ENCODE results near the gene RUNX2. TPM values are rescaled to one million over a fixed set of nuclear protein-coding genes. Genes with fewer than 3 reads are reported as not detected.

Gene RUNX2
- total RNA-seq, 1 donor from 2014 or later, result 0.09 TPM

DNA sequence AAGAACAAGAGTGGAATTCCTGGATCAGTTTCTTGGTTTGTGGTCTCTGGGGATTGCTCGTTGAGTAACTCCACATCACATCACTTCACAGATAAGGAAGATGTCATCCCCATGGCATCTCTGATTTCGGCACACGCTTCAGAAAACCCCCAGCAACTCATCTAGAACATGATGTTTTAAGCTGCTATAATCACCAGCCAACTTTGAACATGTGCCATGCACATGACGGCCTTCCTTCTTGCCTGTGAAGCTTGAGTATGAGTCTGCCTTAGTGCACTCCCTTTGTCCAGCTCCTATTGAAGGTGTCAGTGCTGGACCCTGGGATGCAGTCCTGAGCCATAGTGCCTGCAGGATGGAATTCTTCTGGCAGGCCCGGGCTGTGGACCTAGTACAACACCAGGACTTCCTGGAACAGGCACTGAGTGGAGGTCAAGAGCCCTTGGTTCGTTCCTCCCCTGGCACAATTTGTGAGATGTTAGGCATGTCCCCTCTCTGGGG, 281.1 kb downstream of the RUNX2 start:
- TF ChIP-seq CTCF (IDR thresholded peaks at IDR 0.05) (no peak), EZH2phosphoT487 (IDR thresholded peaks at IDR 0.05) (no peak), EZH2 (IDR thresholded peaks at IDR 0.05) (no peak)
- no peak overlapping the region for H3K9ac ChIP-seq
- Mint-ChIP-seq H3K9me3 (no peaks in the 10 kb centered on the region), H3K36me3 (no peaks in the 10 kb centered on the region), H3K4me1 (peaks cover 3% of the 10 kb centered on the region), H3K4me3 (no peak overlapping the region), H3K27ac (no peak overlapping the region), H3K27me3 (ENCODE audit: insufficient read depth, low read depth) (no peaks in the 10 kb centered on the region)
- no peaks in the 10 kb centered on the region for H3K27me3 ChIP-seq
- no peak overlapping the region for H3K4me2 ChIP-seq
- no peak overlapping the region for H3K4me3 ChIP-seq
- H4K20me1 ChIP-seq (ENCODE audit: low read depth), result no peaks in the 10 kb centered on the region
- no peak for DNase-seq (ENCODE audit: low spot score)
- no peak overlapping the region for H2AFZ ChIP-seq (replicated peaks)
- no peaks in the 10 kb centered on the region for H3K36me3 ChIP-seq
- H3K79me2 ChIP-seq (ENCODE audit: low read depth), result no peaks in the 10 kb centered on the region
- no peaks in the 10 kb centered on the region for H3K9me3 ChIP-seq (ENCODE audit: low read depth)
- no peaks in the 10 kb centered on the region for H3F3A ChIP-seq (ENCODE audit: low read depth)
- H3K27ac ChIP-seq, result no peak overlapping the region
- H3K4me1 ChIP-seq, result peaks cover 6% of the 10 kb centered on the region

DNA sequence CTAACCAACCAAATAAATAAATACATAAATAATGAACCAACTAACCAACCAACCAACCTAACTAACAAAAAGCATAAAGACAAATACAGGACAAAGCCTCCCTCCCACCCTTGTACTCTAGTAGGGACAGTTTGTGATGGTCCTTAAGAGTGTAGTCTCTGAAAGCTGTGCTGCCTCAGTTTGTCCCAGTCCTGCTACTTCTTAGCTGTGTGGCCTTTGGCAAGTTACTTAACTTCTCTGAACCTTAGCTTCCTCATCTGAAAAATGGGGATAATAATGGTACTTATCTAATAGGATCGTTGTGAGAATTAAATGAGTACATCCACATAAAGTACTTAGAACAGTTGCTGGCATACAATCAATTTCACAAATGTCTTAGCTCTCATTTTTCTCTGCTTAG, 282.2 kb downstream of the RUNX2 start:
- no peaks in the 10 kb centered on the region for H3K27me3 ChIP-seq
- Mint-ChIP-seq H3K9me3 (no peaks in the 10 kb centered on the region), H3K27ac (no peak overlapping the region), H3K4me3 (no peak overlapping the region), H3K36me3 (no peaks in the 10 kb centered on the region), H3K27me3 (ENCODE audit: insufficient read depth, low read depth) (no peaks in the 10 kb centered on the region), H3K4me1 (peaks cover 3% of the 10 kb centered on the region)
- H4K20me1 ChIP-seq (ENCODE audit: low read depth), result no peaks in the 10 kb centered on the region
- no peaks in the 10 kb centered on the region for H3K79me2 ChIP-seq (ENCODE audit: low read depth)
- no peaks in the 10 kb centered on the region for H3K9me3 ChIP-seq (ENCODE audit: low read depth)
- H3K4me1 ChIP-seq, result peaks cover 6% of the 10 kb centered on the region
- H3K4me2 ChIP-seq, result no peak overlapping the region
- no peaks in the 10 kb centered on the region for H3F3A ChIP-seq (ENCODE audit: low read depth)
- H3K36me3 ChIP-seq, result no peaks in the 10 kb centered on the region
- no peak overlapping the region for H3K4me3 ChIP-seq
- TF ChIP-seq CTCF (IDR thresholded peaks at IDR 0.05) (no peak), EZH2 (IDR thresholded peaks at IDR 0.05) (no peak), EZH2phosphoT487 (IDR thresholded peaks at IDR 0.05) (no peak)
- H3K9ac ChIP-seq, result no peak overlapping the region
- DNase-seq (ENCODE audit: low spot score), result no peak
- H3K27ac ChIP-seq, result no peak overlapping the region
- H2AFZ ChIP-seq (replicated peaks), result no peak overlapping the region

GRCh38 chr6:45610832-45611231, 282.7 kb downstream of the RUNX2 start:
- Mint-ChIP-seq H3K9me3 (no peaks in the 10 kb centered on the region), H3K27ac (no peak overlapping the region), H3K27me3 (ENCODE audit: insufficient read depth, low read depth) (no peaks in the 10 kb centered on the region), H3K36me3 (no peaks in the 10 kb centered on the region), H3K4me1 (peaks cover 3% of the 10 kb centered on the region), H3K4me3 (no peak overlapping the region)
- no peak overlapping the region for H3K27ac ChIP-seq
- no peaks in the 10 kb centered on the region for H3K9me3 ChIP-seq (ENCODE audit: low read depth)
- no peak overlapping the region for H3K9ac ChIP-seq
- no peaks in the 10 kb centered on the region for H3F3A ChIP-seq (ENCODE audit: low read depth)
- H3K27me3 ChIP-seq, result no peaks in the 10 kb centered on the region
- no peaks in the 10 kb centered on the region for H3K36me3 ChIP-seq
- no peak overlapping the region for H3K4me2 ChIP-seq
- H3K4me1 ChIP-seq, result peaks cover 4% of the 10 kb centered on the region
- H3K4me3 ChIP-seq, result no peak overlapping the region
- no peaks in the 10 kb centered on the region for H4K20me1 ChIP-seq (ENCODE audit: low read depth)
- DNase-seq (ENCODE audit: low spot score), result no peak
- no peak for TF ChIP-seq EZH2 (IDR thresholded peaks at IDR 0.05)
- H2AFZ ChIP-seq (replicated peaks), result no peak overlapping the region
- no peaks in the 10 kb centered on the region for H3K79me2 ChIP-seq (ENCODE audit: low read depth)

GRCh38 chr6:45611491-45611890, 283.4 kb downstream of the RUNX2 start:
- Histone ChIP-seq H4K20me1 (ENCODE audit: low read depth) (no peaks in the 10 kb centered on the region), H3K36me3 (no peaks in the 10 kb centered on the region), H3K9me3 (ENCODE audit: low read depth) (no peaks in the 10 kb centered on the region), H3K27ac (no peak overlapping the region), H3K4me2 (no peak overlapping the region), H3F3A (ENCODE audit: low read depth) (no peaks in the 10 kb centered on the region), H3K9ac (no peak overlapping the region), H3K79me2 (ENCODE audit: low read depth) (no peaks in the 10 kb centered on the region), H3K27me3 (no peaks in the 10 kb centered on the region), H3K4me1 (no peaks in the 10 kb centered on the region), H2AFZ (replicated peaks) (no peak overlapping the region), H3K4me3 (no peak overlapping the region)
- no peaks in the 10 kb centered on the region for H3K27me3 Mint-ChIP-seq (ENCODE audit: insufficient read depth, low read depth)
- no peaks in the 10 kb centered on the region for H3K9me3 Mint-ChIP-seq
- no peaks in the 10 kb centered on the region for H3K36me3 Mint-ChIP-seq
- H3K4me1 Mint-ChIP-seq, result peaks cover 3% of the 10 kb centered on the region
- H3K4me3 Mint-ChIP-seq, result no peak overlapping the region
- no peak for TF ChIP-seq CTCF (IDR thresholded peaks at IDR 0.05)
- TF ChIP-seq EZH2 (IDR thresholded peaks at IDR 0.05), result no peak
- no peak for TF ChIP-seq EZH2phosphoT487 (IDR thresholded peaks at IDR 0.05)
- no peak overlapping the region for H3K27ac Mint-ChIP-seq
- no peak for DNase-seq (ENCODE audit: low spot score)
